Measurements from ENCODE around the gene KCNMA1. TPM values are rescaled to one million over a fixed set of nuclear protein-coding genes. Genes with fewer than 3 reads are reported as not detected.

Gene KCNMA1
- total RNA-seq, 1 experiment from 2014 or later: 0.70 TPM

- Histone ChIP-seq H3K4me3 (no peak overlapping the region), H2AFZ (no peak overlapping the region), H4K20me1 (ENCODE audit: insufficient read depth) (no peaks in the 10 kb centered on the region), H3F3A (ENCODE audit: insufficient read depth, low read depth) (no peaks in the 10 kb centered on the region), H3K4me1 (replicated peaks; ENCODE audit: insufficient read depth) (no peaks in the 10 kb centered on the region), H3K9me2 (ENCODE audit: insufficient read depth) (no peaks in the 10 kb centered on the region), H3K27me3 (ENCODE audit: insufficient read depth, low read depth) (no peaks in the 10 kb centered on the region), H3K36me3 (ENCODE audit: low read depth) (no peaks in the 10 kb centered on the region), H3K9me3 (ENCODE audit: insufficient read depth, low read depth) (no peaks in the 10 kb centered on the region), H3K27ac (no peak overlapping the region), H3K79me2 (ENCODE audit: low read depth) (no peaks in the 10 kb centered on the region), H3K4me2 (no peak overlapping the region)
- CTCF ChIA-PET: no interaction called here
- intact Hi-C loops (cut with micrococcal nuclease; ENCODE audit: unreplicated experiment): no loop called here
- POLR2A ChIA-PET (ENCODE audit: unreplicated experiment): no interaction called here
- no peak for DNase-seq
- TF ChIP-seq EZH2 (IDR thresholded peaks at IDR 0.05; ENCODE audit: low read depth) (no peak), CTCF (conservative IDR thresholded peaks at IDR 0.05) (no peak)
- BruUV-seq (replicated peaks): no TSS peak
Observed at GRCh38 chr10:77074104-77074624, 563.4 kb downstream of the KCNMA1 start.

DNA sequence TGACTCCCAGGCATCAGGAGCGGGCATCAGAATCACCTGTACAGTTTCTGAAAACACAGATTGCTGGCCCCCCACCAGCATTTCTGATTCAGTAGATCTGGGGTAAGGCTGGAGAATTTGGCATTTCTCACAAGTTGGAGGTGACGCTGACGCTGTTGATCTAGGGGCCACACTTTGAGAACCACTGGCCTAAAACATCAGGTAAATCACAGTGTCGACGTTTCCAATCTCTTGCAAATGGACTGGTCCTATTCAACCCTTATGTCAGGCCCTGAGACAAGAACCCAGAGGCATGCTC, 564.0 kb downstream of the KCNMA1 start:
- POLR2A ChIA-PET (ENCODE audit: unreplicated experiment): no interaction called here
- Histone ChIP-seq H3K9me2 (ENCODE audit: insufficient read depth) (no peaks in the 10 kb centered on the region), H3K4me1 (replicated peaks; ENCODE audit: insufficient read depth) (no peaks in the 10 kb centered on the region), H3K4me3 (no peak overlapping the region), H3F3A (ENCODE audit: insufficient read depth, low read depth) (no peaks in the 10 kb centered on the region), H4K20me1 (ENCODE audit: insufficient read depth) (no peaks in the 10 kb centered on the region), H3K9me3 (ENCODE audit: insufficient read depth, low read depth) (no peaks in the 10 kb centered on the region), H3K36me3 (ENCODE audit: low read depth) (no peaks in the 10 kb centered on the region), H3K27ac (no peak overlapping the region), H3K27me3 (ENCODE audit: insufficient read depth, low read depth) (no peaks in the 10 kb centered on the region), H3K79me2 (ENCODE audit: low read depth) (no peaks in the 10 kb centered on the region), H2AFZ (no peak overlapping the region), H3K4me2 (no peak overlapping the region)
- TF ChIP-seq CTCF (conservative IDR thresholded peaks at IDR 0.05) (no peak), EZH2 (IDR thresholded peaks at IDR 0.05; ENCODE audit: low read depth) (no peak)
- intact Hi-C loops (cut with micrococcal nuclease; ENCODE audit: unreplicated experiment): no loop called here
- CTCF ChIA-PET: no interaction called here
- DNase-seq: no peak
- no TSS peak for BruUV-seq (replicated peaks)

- no peaks in the 10 kb centered on the region for H3K79me2 ChIP-seq (ENCODE audit: low read depth)
- no peaks in the 10 kb centered on the region for H3K36me3 ChIP-seq (ENCODE audit: low read depth)
- H3K27ac ChIP-seq: no peak overlapping the region
- ChIA-PET CTCF (no interaction called here), POLR2A (ENCODE audit: unreplicated experiment) (no interaction called here)
- no peaks in the 10 kb centered on the region for H3F3A ChIP-seq (ENCODE audit: insufficient read depth, low read depth)
- intact Hi-C loops (cut with micrococcal nuclease; ENCODE audit: unreplicated experiment): no loop called here
- no peaks in the 10 kb centered on the region for H3K27me3 ChIP-seq (ENCODE audit: insufficient read depth, low read depth)
- H3K4me2 ChIP-seq: no peak overlapping the region
- no peaks in the 10 kb centered on the region for H3K9me3 ChIP-seq (ENCODE audit: insufficient read depth, low read depth)
- DNase-seq: no peak
- no peak overlapping the region for H2AFZ ChIP-seq
- no peak for TF ChIP-seq CTCF (conservative IDR thresholded peaks at IDR 0.05)
- TF ChIP-seq EZH2 (IDR thresholded peaks at IDR 0.05; ENCODE audit: low read depth): no peak
- H3K4me1 ChIP-seq (replicated peaks; ENCODE audit: insufficient read depth): no peaks in the 10 kb centered on the region
- no peak overlapping the region for H3K4me3 ChIP-seq
- no peaks in the 10 kb centered on the region for H3K9me2 ChIP-seq (ENCODE audit: insufficient read depth)
- no TSS peak for BruUV-seq (replicated peaks)
- no peaks in the 10 kb centered on the region for H4K20me1 ChIP-seq (ENCODE audit: insufficient read depth)
Observed at GRCh38 chr10:77072836-77073662, 564.6 kb downstream of the KCNMA1 start.

Measured in PC-9 (cell line).